ENCODE data around the gene AKT1.
A peak's percentile ranks its signal among the peaks of the same experiment; 100 is the strongest.

AKT1 gene

DNA sequence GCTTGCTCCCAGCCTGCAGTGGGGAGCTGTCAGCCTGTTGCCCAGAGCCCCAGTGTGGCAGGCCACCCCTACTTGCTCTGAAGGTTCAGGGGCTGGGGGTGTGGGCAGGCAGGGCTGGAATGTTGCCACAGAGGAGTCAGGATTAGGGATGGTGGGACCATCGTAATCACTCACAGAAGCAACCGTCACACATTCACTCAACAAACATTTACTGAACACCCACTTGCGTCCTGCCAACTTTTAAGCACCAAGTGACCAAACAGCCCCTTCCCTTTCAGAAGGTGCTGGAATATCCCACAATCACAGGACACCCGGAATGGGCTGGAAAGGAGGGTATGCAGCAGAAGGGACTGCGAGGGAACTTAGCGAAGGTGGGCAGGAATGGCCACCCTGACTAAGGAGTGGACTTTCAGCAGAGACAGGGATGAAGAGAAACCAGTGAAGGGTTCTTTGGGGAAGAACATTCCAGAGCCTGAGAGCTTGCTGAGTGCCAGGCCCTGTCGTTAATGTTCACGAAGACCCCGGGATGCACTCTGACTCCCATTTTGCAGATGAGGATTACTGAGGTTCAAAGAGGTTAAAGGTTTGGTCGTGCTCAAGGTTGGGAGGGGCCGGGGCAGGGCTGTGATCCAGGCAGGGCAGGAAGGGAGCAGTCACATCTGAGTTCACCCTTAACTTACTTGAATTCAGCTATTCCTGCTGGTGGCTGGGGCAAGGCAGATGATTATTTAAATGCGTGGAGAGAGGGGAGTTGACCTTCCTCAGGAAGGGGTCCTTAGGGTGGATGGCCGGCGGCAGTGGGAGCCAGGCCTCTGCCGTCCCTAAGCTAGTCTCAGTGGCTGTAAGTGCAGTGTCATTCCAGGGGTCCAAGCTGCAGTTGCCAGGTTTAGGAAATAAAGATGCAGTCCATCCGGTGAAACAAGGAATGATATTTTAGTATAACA is 3.0 kb upstream of the AKT1 start:
- DNase-seq: no peak

GRCh38 chr14:104797115-104798044 is 1.8 kb upstream of the AKT1 start:
- no peak for DNase-seq

DNA sequence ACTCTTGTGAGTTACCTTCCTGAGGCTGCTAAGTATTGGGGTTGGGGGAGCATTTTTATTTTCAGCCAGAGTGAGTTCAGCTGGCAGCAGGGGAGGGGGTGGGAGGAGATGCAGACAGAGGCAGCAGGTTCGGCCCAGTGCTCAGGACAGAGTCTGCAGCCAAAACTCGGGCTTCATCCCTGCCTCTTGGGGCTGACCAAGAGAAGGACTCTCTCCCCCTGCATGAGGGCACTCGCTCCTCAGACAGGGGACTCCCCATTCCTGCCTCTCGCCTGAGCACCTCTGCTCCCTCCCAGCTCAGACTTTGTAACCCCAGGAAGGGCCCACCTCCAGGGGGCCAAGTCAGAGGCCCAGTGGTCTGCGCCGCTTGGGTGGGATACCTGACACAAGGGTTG is 1.1 kb upstream of the AKT1 start:
- DNase-seq: no peak

- DNase-seq: peak; percentile 17
Observed at GRCh38 chr14:104795781-104796686, 486 bp upstream of the AKT1 start.

DNA sequence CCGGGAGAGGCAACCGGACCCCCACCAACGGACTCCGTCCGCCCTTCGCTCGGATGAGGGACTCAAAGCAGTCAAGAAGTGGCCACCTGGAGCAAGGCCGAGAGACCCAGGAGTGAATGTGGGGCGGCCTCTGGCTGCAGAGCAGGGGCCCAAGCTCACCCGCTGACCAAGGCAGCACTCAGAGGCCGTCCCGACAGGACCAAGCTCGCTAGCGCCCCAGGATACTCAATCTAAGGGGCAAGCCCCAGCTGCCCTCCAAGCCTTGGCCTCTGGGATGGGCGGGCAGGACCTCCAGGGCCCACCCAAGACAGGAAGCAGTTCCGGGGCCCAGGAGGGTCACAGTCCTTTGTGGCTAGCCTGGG is 936 bp downstream of the AKT1 start:
- DNase-seq: peak; percentile 3

DNA sequence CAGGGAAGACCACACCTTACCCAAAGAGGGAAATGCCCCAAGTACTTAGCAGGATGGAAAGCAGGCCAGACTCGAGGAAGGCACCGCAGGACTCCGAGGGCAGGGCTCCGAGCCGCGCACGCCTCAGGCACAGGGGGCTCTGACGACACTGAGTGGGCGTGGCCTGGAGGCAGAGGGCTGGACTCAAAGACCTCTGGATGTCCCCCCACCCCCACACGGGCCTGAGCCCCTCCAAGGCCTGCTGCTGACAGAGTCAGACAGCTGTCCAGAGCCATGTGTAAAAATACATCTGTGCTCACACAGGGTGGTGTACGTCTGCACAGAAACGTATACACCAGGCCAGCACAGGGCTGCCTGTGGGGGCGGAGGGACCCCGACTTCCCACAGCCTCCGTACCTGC is 1.4 kb downstream of the AKT1 start:
- DNase-seq: no peak

GRCh38 chr14:104793703-104793959 is 1.9 kb downstream of the AKT1 start:
- no peak for DNase-seq

GRCh38 chr14:104792945-104793702 is 2.4 kb downstream of the AKT1 start:
- DNase-seq: no peak

- no peak for DNase-seq
Observed at GRCh38 chr14:104792101-104792884, 3.3 kb downstream of the AKT1 start.

DNA sequence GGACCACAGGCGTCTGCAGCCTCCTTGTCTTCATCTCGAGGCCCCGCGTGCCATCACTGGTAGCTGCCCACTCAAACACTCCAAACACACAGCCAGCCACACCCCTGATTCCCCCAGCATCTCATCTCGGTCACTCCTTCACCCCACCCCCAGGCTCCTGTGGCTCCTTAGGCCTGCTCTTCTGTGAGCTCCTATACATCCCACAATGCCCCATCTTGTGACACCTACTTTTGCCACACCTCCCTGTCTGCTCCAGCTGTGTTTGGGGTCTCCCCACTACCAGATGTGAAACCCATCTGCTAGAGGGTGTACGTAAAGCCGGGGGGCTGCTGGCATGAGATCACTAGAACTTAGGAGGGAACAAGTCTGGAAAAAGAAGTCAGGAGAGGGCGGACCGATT is 4.1 kb downstream of the AKT1 start:
- no peak for DNase-seq

- DNase-seq: no peak
Observed at GRCh38 chr14:104789752-104790743, 5.5 kb downstream of the AKT1 start.

DNA sequence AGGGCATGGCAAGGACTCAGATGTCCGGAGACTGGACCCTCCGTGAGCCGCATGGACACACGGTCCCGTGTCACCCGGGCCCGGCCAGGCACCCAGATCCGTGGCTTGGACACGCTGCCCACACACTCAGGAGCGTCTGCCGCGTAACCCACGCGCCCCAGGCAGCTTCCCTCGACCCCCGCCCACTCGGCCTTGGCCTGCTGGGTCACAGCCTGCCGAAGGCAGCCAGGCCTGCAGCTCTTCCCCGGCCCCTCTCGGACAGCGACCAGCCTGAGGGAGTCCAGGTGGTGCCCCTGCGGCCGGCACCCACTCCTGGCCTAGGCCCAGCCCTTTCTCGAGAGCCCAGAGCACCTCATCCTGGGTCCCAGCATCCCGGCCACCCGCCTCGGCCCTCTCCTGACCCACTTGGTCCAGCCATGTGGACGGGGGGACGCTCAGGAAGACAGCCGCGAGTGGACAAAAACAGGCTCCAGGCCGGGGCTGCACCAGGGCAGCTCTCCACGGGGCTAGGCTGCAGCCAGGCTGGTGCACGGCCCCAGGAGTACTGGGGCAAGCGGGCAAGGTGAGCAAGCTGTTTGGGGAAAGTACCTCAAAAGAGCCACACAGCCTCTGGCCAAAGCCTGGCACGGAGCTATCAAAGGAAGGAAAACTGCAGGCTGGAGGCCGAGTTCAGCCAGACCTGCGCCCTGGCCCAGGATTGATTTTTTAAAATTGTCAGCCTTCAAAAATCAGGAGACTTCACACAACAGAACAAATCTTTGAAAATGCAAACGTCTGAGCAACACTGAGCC is 6.5 kb downstream of the AKT1 start:
- no peak for DNase-seq

DNA sequence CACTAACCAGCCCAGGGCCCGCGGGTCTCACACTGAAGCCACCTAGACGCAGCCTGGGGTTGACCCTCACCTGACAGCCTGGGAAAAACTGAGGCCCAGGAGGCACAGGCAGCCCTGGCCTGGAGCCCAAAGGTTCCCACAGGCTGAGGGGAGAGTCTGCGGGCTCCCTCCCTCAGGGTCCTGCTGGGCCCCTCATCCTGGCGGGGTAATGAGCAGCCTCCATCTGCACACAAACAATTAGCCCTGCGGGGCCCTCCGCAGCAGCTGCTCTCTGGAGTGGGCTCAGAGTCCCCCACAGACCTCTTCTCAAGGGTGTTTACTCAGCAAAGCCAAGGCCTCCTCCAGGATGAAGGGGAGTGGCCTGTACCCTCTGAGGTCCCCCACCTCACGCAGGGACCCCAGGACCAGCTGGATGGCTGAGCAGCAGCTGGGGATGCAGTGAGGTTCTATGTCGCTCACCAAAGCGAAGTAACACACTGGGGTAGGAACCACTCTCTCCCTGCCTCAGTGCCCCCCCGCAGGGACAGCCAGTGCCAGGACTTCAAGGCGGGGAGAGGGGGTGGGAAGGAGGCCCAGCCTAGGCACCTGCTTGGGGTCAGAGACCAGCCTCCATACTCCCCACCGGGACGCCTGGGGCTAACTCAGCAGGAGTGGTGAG is 7.3 kb downstream of the AKT1 start:
- DNase-seq: no peak

GRCh38 chr14:104787736-104788135 is 7.8 kb downstream of the AKT1 start:
- peak; percentile 0 for DNase-seq

DNA sequence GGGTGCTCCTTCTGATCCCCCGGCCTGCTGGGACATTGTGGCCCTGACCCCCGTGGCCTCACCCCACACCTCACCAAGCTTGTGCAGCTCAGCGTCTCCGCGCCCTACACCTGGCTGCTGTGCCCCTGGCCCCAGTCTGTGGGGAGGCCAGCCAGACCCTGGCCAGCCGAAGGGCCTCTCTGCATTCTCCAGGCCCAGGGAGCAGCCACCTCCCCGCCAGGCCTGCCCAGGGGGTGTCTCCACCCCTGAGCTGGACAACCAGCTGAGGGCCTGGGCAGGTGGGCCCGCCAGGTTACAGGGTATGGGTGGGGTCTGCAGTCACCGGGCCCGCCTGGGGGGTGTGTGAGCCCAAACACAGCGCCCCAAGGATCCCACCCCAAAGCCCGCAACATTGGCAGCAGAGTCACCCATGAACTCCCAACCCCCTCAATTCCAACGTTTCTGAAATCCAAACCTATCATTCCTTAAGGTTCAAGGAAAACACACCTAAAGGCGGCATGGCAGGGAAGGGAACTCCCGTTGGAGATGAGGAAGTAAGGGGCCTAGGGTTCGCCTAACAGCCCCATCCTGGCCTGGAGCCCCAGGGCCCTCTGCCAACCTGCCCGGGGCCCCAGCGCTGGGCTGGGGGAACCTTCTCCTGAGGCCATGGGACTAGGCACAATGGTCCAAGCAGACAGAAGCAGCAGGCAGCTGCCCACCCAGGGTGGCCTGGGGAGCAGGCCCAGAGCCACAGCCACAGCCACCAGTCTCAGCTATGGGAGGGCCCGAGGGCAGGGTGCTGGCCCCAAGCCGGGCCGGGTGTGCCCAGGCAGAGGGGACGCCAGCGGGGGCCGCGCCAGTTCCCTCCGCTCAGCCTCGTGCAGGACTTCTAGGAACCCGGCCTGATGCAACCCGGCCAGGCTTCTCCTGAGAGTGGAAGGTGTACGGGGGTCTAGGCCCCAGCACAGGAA is 8.5 kb downstream of the AKT1 start:
- DNase-seq: no peak

DNA sequence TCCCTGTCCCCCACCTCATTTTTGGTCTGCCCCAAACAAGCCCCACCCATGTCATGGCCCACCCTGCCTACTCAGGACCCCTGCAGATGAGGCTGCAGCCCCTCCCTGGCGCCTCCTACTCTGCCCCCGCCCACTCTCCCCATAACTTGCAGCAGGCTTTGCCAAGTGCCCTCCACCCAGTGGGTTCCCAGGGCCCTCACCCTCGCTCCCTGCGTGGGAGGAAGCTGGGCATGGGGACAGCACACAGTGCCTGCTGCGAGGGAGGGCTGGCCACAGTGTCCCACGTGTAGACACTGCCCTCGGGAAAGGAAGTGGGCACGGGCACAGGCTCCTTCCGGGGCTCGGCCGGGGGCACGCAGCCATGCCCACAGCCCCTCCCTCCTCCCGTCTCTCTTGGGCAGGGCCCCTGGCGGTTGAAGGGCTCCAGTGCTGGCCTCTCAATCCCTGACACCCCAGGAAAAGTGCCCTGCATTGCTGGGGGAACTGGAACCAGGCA is 9.4 kb downstream of the AKT1 start:
- DNase-seq: no peak

GRCh38 chr14:104785708-104786080 is 9.9 kb downstream of the AKT1 start:
- DNase-seq: no peak
